Measurements from ENCODE around the gene IFI44L. TPM values are rescaled to one million over a fixed set of nuclear protein-coding genes. Genes with fewer than 3 reads are reported as not detected.

IFI44L gene
- 100 to 1,000 TPM in 1 of 8 experiments, 10 to 100 TPM in 3, 1 to 10 TPM in 2, under 1 TPM in 2; 0.09 to 130 (median 28.3) TPM for total RNA-seq

- in situ Hi-C loops (cut with MboI; ENCODE audit: low pct_unique_long_range_greater_than_20kb in 2 of 9, low sequenced_read_pairs in 9 of 9, unreplicated experiment in 9 of 9) = loop anchor here in 2 of 9 experiments (25.0 kb wide), 1 partner anchor 483 kb away; no protein-coding TSS in a partner anchor
These were observed at the start of gene IFI44L for GRCh38 chr1:78619803-78620579. Gene IFI44L (plus strand): TSS chr1:78620448. CDS start chr1:78627916, 7,468 bp downstream.

GRCh38 chr1:78570539-78570938 lies 49.7 kb upstream of the IFI44L start:
- Histone ChIP-seq H3K27ac (no peak overlapping the region), H3K4me3 (no peak overlapping the region), H3K4me1 (replicated peaks in 1 of 2) (no peaks in the 10 kb centered on the region)
- in situ Hi-C loops (cut with MboI; ENCODE audit: low pct_unique_long_range_greater_than_20kb in 2 of 9, low sequenced_read_pairs in 9 of 9, unreplicated experiment in 9 of 9) = no loop called here
- WGBS, 10 experiments = 40 to 81% (median 67%) methylated on average over 1 to 2 of the region's 2 CpGs; no CpG with 5 or more reads in 3 of the 10 experiments
- no peak for ATAC-seq (replicated peaks in 6 of 8)

More at GRCh38 chr1:78619803-78620579, at the start of gene IFI44L:
- H3K4me1 ChIP-seq (replicated peaks in 1 of 2) = peaks cover 4 to 10% of the 10 kb centered on the region in 2 donors
- H3K27ac ChIP-seq = no peak within 1 kb of the TSS
- peak; percentile 12 to 64 (median 48) for ATAC-seq (replicated peaks in 6 of 8)
- no peak within 1 kb of the TSS for H3K4me3 ChIP-seq
- 2 to 57% (median 42%) methylated on average over 2 to 9 of the region's 9 CpGs for whole genome bisulfite sequencing, 10 experiments

GRCh38 chr1:78577257-78578100 lies 42.8 kb upstream of the IFI44L start:
- in situ Hi-C loops (cut with MboI; ENCODE audit: low pct_unique_long_range_greater_than_20kb in 2 of 9, low sequenced_read_pairs in 9 of 9, unreplicated experiment in 9 of 9) = no loop called here
- ATAC-seq (replicated peaks in 6 of 8) = no peak
- Histone ChIP-seq H3K27ac (no peak overlapping the region), H3K4me3 (no peak overlapping the region), H3K4me1 (replicated peaks in 1 of 2) (no peaks in the 10 kb centered on the region)
- 5 to 87% (median 68%) methylated on average over 2 to 9 of the region's 9 CpGs for WGBS, 10 experiments

- Histone ChIP-seq H3K4me3 (no peak overlapping the region), H3K27ac (no peak overlapping the region), H3K4me1 (replicated peaks in 1 of 2) (no peaks in the 10 kb centered on the region)
- no peak for ATAC-seq (replicated peaks in 6 of 8)
- 50 to 100% (median 80%) methylated on average over 1 of the region's 1 CpG; no CpG with 5 or more reads in 3 of the 10 experiments for WGBS, 10 experiments
- in situ Hi-C loops (cut with MboI; ENCODE audit: low pct_unique_long_range_greater_than_20kb in 2 of 9, low sequenced_read_pairs in 9 of 9, unreplicated experiment in 9 of 9) = no loop called here
These were observed 33.7 kb upstream of the IFI44L start for GRCh38 chr1:78586572-78586971.

GRCh38 chr1:78587211-78587610 lies 33.0 kb upstream of the IFI44L start:
- H3K4me1 ChIP-seq (replicated peaks in 1 of 2) = no peaks in the 10 kb centered on the region
- H3K4me3 ChIP-seq = no peak overlapping the region
- WGBS, 10 experiments = 33 to 100% (median 89%) methylated on average over 1 of the region's 1 CpG; no CpG with 5 or more reads in 4 of the 10 experiments
- peak in 1 of 8 experiments; percentile 22 for ATAC-seq (replicated peaks in 6 of 8)
- H3K27ac ChIP-seq = no peak overlapping the region
- in situ Hi-C loops (cut with MboI; ENCODE audit: low pct_unique_long_range_greater_than_20kb in 2 of 9, low sequenced_read_pairs in 9 of 9, unreplicated experiment in 9 of 9) = no loop called here

- Histone ChIP-seq H3K4me1 (replicated peaks in 1 of 2) (no peaks in the 10 kb centered on the region), H3K4me3 (no peak overlapping the region), H3K27ac (no peak overlapping the region)
- in situ Hi-C loops (cut with MboI; ENCODE audit: low pct_unique_long_range_greater_than_20kb in 2 of 9, low sequenced_read_pairs in 9 of 9, unreplicated experiment in 9 of 9) = no loop called here
- 0 to 94% (median 50%) methylated on average over 1 to 4 of the region's 4 CpGs for WGBS, 10 experiments
- ATAC-seq (replicated peaks in 6 of 8) = peak in 2 of 8 experiments; percentile 66 to 78
These were observed 28.3 kb upstream of the IFI44L start for GRCh38 chr1:78591971-78592370.

DNA sequence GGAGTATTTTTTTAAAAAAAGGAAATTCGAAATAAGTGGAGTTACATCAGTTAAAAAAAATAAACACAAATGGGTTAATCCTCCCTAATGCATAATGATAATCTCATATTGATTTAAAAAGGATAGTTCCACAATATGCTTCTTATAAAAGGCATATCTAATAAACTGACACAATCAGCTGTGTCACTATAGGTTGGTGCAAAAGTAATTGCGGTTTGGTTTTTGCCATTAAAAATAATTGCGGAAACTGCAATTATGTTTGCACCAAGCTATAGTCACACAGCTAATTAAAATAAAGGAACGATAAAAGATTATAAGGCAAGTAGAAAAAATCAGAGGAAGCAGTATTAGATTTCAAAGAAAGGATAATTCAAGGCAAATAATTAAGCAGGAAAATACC lies 21.0 kb upstream of the IFI44L start:
- H3K4me1 ChIP-seq (replicated peaks in 1 of 2) = no peaks in the 10 kb centered on the region
- in situ Hi-C loops (cut with MboI; ENCODE audit: low pct_unique_long_range_greater_than_20kb in 2 of 9, low sequenced_read_pairs in 9 of 9, unreplicated experiment in 9 of 9) = no loop called here
- 45 to 76% (median 61%) methylated on average over 4 of the region's 4 CpGs for WGBS, 10 experiments
- H3K4me3 ChIP-seq = no peak overlapping the region
- no peak overlapping the region for H3K27ac ChIP-seq
- ATAC-seq (replicated peaks in 6 of 8) = no peak

DNA sequence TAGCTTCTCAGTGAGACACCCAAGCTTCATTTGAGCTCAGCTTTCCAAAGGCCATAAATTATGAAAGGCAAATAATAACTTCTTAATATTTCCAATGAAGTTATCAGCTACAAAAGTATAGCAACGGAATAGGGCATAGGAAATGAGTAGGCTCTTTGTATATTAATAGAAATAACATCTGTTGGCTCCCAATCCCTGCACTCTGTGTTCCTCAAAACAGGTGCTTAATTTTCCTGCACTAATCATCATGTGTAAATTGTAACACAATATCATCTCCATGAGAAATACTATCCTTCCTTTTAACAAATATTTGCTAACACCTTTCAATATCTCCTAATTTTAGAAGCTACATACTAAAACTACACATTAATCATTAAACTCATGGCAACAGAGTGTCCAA lies 19.2 kb upstream of the IFI44L start:
- Histone ChIP-seq H3K4me3 (no peak overlapping the region), H3K4me1 (replicated peaks in 1 of 2) (no peaks in the 10 kb centered on the region), H3K27ac (no peak overlapping the region)
- no peak for ATAC-seq (replicated peaks in 6 of 8)
- 67 to 100% (median 80%) methylated on average over 1 of the region's 1 CpG; no CpG with 5 or more reads in 3 of the 10 experiments for WGBS, 10 experiments
- in situ Hi-C loops (cut with MboI; ENCODE audit: low pct_unique_long_range_greater_than_20kb in 2 of 9, low sequenced_read_pairs in 9 of 9, unreplicated experiment in 9 of 9) = loop anchor here in 8 of 9 experiments (10.0 to 25.0 kb wide), 3 partner anchors 456 to 466 kb away; no protein-coding TSS in a partner anchor

DNA sequence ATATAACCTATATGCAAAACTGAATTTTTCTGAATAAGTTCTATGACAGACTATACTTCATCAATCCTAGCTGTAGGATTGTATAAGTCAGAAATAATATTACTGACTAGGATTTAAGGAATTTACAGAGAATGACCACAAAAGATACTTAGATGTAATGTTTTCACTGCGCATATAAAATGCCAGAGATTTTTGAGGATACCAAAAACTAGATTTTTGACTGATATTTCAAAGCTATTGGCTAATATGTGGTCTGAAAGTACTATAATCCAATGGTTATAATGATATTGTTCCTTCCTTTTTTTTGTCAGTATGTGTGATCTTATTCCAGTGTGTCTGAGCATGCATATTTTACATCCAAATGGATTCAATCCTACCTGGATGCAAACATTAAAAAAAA lies 17.0 kb upstream of the IFI44L start:
- no peak for ATAC-seq (replicated peaks in 6 of 8)
- H3K27ac ChIP-seq = no peak overlapping the region
- in situ Hi-C loops (cut with MboI; ENCODE audit: low pct_unique_long_range_greater_than_20kb in 2 of 9, low sequenced_read_pairs in 9 of 9, unreplicated experiment in 9 of 9) = loop anchor here in 8 of 9 experiments (10.0 to 25.0 kb wide), 3 partner anchors 458 to 468 kb away; no protein-coding TSS in a partner anchor
- no peaks in the 10 kb centered on the region for H3K4me1 ChIP-seq (replicated peaks in 1 of 2)
- 57 to 100% (median 85%) methylated on average over 1 of the region's 1 CpG; no CpG with 5 or more reads in 2 of the 10 experiments for WGBS, 10 experiments
- H3K4me3 ChIP-seq = no peak overlapping the region

DNA sequence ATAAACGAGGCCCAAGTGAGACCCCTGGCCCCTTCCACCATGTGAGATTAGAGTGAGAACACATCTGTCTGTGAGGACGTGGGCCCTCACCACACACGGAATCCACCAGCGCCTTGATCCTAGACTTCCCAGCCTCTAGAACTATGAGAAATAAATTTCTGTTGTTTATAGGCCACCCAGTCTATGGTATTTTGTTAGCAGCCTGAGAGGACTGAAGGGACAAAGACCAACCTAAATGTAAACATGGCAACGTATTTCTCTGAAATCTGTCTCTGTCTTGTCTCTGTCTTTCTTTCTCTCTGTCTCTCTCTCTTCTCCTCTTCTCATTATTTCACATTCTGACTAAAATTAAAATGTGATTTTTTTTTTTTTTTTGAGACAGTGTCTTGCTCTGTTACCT lies 15.6 kb upstream of the IFI44L start:
- WGBS, 10 experiments = 73 to 97% (median 82%) methylated on average over 1 to 5 of the region's 5 CpGs; no CpG with 5 or more reads in 1 of the 10 experiments
- in situ Hi-C loops (cut with MboI; ENCODE audit: low pct_unique_long_range_greater_than_20kb in 2 of 9, low sequenced_read_pairs in 9 of 9, unreplicated experiment in 9 of 9) = loop anchor here in 8 of 9 experiments (10.0 to 25.0 kb wide), 3 partner anchors 460 to 470 kb away; no protein-coding TSS in a partner anchor
- Histone ChIP-seq H3K27ac (no peak overlapping the region), H3K4me1 (replicated peaks in 1 of 2) (no peaks in the 10 kb centered on the region), H3K4me3 (no peak overlapping the region)
- ATAC-seq (replicated peaks in 6 of 8) = no peak

GRCh38 chr1:78606274-78606673 lies 14.0 kb upstream of the IFI44L start:
- H3K4me1 ChIP-seq (replicated peaks in 1 of 2) = no peaks in the 10 kb centered on the region
- no peak overlapping the region for H3K4me3 ChIP-seq
- ATAC-seq (replicated peaks in 6 of 8) = no peak
- in situ Hi-C loops (cut with MboI; ENCODE audit: low pct_unique_long_range_greater_than_20kb in 2 of 9, low sequenced_read_pairs in 9 of 9, unreplicated experiment in 9 of 9) = loop anchor here in 8 of 9 experiments (10.0 to 25.0 kb wide), 3 partner anchors 461 to 471 kb away; no protein-coding TSS in a partner anchor
- WGBS, 10 experiments = 48 to 100% (median 80%) methylated on average over 1 to 2 of the region's 2 CpGs; no CpG with 5 or more reads in 2 of the 10 experiments
- H3K27ac ChIP-seq = no peak overlapping the region

DNA sequence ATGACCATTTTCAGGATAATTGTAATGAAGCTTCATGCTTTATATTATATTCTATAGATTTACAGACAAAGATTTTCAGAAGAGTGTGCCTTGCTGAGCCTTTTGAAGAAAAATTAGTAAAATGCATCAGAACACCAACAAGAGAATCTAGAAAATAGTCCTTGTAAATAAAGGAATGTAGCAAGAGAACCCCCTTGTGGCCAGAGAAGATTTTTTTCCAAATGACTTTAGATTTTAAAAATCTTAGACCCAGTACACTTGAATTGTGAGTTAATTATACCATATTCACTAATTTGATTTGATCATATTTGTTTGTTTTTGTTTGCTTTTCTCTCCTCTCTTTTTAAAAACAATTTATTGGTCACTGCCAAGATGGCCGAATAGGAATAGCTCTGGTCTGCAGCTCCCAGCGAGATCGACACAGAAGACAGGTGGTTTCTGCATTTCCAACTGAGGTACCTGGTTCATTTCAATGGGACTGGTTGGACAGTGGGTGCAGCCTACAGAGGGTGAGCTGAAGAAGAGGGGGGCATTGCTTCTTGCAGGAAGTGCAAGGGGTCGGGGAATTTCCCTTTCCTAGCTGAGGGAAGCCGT lies 12.8 kb upstream of the IFI44L start:
- WGBS, 10 experiments = 83 to 100% (median 92%) methylated on average over 1 to 5 of the region's 5 CpGs; no CpG with 5 or more reads in 4 of the 10 experiments
- Histone ChIP-seq H3K4me3 (no peak overlapping the region), H3K27ac (no peak overlapping the region), H3K4me1 (replicated peaks in 1 of 2) (no peaks in the 10 kb centered on the region)
- ATAC-seq (replicated peaks in 6 of 8) = no peak
- in situ Hi-C loops (cut with MboI; ENCODE audit: low pct_unique_long_range_greater_than_20kb in 2 of 9, low sequenced_read_pairs in 9 of 9, unreplicated experiment in 9 of 9) = loop anchor here in 8 of 9 experiments (10.0 to 25.0 kb wide), 3 partner anchors 463 to 473 kb away; no protein-coding TSS in a partner anchor
